GM23338 (cell line): ENCODE results near the gene TAB3.

Source experiments
- CREB1 ChIP-seq: fragments of 250-450 bp; sonication (Bioruptor Pico); IDR thresholded peaks from 2 replicates; pipeline ENCODE4 v1.5.0; 2020; ENCODE audit warnings: low read depth, mild to moderate bottlenecking, moderate library complexity
- EZH2 ChIP-seq: fragments of 200-600 bp; sonication (generic); IDR thresholded peaks from one replicate; pipeline ENCODE4 v1.8.0; 2017; ENCODE audit warnings: antibody characterized with exemption, mild to moderate bottlenecking, low read depth; ENCODE audit not compliant: unreplicated experiment
- EZH2phosphoT487 ChIP-seq: fragments of 200-600 bp; sonication (generic); IDR thresholded peaks from one replicate; pipeline ENCODE4 v1.8.1; 2018; ENCODE audit warnings: antibody characterized with exemption; ENCODE audit not compliant: unreplicated experiment
- NANOG ChIP-seq: IDR thresholded peaks from 2 replicates; pipeline ENCODE4 v1.6.1; 2016; ENCODE audit warnings: antibody characterized with exemption, borderline replicate concordance
- POLR2AphosphoS5 ChIP-seq: IDR thresholded peaks from 2 replicates; pipeline ENCODE4 v1.6.1; 2016; ENCODE audit warnings: antibody characterized with exemption, low read depth
- STAT1 ChIP-seq: IDR thresholded peaks from one replicate; pipeline ENCODE4 v1.6.1; 2016; ENCODE audit warnings: antibody characterized with exemption; ENCODE audit not compliant: unreplicated experiment
- ZNF114 ChIP-seq: fragments of 250-450 bp; sonication (Bioruptor Pico); IDR thresholded peaks from 2 replicates; pipeline ENCODE4 v1.5.0; 2020; ENCODE audit warnings: mild to moderate bottlenecking, moderate library complexity
- ZNF331 ChIP-seq: fragments of 250-450 bp; sonication (Bioruptor Pico); IDR thresholded peaks from 2 replicates; pipeline ENCODE4 v1.5.0; 2020; ENCODE audit warnings: low read depth, mild to moderate bottlenecking, moderate library complexity
- TF ChIP-seq, protein P1 (sequence below): fragments of 250-450 bp; sonication (Bioruptor Pico); IDR thresholded peaks from 2 replicates; pipeline ENCODE4 v1.5.0; 2020; ENCODE audit warnings: mild to moderate bottlenecking, moderate library complexity
- TF ChIP-seq, protein P2 (sequence below), 2 experiments: fragments of 200-600 bp in 1 of 2; sonication (generic) in 1 of 2; conservative IDR thresholded peaks; 2 replicates each; pipeline versions ENCODE4 v1.5.1 to v1.6.1; 2016 to 2017; ENCODE audit warnings: antibody characterized with exemption in 2 of 2, low read depth in 2 of 2, mild to moderate bottlenecking in 2 of 2, moderate library complexity in 1 of 2
- TF ChIP-seq, protein P3 (sequence below): IDR thresholded peaks from 2 replicates; pipeline ENCODE4 v1.6.1; 2016; ENCODE audit warnings: antibody characterized with exemption
- TF ChIP-seq, protein P4 (sequence below): IDR thresholded peaks from one replicate; pipeline ENCODE4 v1.6.1; 2018; ENCODE audit warnings: antibody characterized with exemption; ENCODE audit not compliant: unreplicated experiment

DNA sequence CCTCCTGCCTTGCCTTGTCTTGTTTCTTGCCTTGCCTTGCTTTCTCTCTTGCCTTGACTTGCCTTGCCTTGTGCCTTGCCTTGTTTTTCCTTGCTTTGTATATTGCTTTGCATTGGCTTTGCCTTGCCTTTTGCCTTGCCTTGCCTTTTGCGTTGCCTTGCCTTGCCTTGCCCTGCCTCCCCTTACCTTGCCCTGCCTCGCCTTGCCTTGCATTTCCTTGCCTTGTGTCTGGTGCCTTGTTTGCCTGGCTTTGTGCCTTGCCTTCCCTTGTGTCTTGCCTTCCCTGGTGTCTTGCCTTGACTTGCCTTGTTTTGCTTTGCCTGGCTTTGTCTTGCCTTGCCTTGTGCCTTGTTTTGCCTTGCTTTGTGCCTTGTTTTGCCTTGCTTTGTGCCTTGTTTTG is 89.7 kb downstream of the TAB3 start:
- TF ChIP-seq, protein P1, sequence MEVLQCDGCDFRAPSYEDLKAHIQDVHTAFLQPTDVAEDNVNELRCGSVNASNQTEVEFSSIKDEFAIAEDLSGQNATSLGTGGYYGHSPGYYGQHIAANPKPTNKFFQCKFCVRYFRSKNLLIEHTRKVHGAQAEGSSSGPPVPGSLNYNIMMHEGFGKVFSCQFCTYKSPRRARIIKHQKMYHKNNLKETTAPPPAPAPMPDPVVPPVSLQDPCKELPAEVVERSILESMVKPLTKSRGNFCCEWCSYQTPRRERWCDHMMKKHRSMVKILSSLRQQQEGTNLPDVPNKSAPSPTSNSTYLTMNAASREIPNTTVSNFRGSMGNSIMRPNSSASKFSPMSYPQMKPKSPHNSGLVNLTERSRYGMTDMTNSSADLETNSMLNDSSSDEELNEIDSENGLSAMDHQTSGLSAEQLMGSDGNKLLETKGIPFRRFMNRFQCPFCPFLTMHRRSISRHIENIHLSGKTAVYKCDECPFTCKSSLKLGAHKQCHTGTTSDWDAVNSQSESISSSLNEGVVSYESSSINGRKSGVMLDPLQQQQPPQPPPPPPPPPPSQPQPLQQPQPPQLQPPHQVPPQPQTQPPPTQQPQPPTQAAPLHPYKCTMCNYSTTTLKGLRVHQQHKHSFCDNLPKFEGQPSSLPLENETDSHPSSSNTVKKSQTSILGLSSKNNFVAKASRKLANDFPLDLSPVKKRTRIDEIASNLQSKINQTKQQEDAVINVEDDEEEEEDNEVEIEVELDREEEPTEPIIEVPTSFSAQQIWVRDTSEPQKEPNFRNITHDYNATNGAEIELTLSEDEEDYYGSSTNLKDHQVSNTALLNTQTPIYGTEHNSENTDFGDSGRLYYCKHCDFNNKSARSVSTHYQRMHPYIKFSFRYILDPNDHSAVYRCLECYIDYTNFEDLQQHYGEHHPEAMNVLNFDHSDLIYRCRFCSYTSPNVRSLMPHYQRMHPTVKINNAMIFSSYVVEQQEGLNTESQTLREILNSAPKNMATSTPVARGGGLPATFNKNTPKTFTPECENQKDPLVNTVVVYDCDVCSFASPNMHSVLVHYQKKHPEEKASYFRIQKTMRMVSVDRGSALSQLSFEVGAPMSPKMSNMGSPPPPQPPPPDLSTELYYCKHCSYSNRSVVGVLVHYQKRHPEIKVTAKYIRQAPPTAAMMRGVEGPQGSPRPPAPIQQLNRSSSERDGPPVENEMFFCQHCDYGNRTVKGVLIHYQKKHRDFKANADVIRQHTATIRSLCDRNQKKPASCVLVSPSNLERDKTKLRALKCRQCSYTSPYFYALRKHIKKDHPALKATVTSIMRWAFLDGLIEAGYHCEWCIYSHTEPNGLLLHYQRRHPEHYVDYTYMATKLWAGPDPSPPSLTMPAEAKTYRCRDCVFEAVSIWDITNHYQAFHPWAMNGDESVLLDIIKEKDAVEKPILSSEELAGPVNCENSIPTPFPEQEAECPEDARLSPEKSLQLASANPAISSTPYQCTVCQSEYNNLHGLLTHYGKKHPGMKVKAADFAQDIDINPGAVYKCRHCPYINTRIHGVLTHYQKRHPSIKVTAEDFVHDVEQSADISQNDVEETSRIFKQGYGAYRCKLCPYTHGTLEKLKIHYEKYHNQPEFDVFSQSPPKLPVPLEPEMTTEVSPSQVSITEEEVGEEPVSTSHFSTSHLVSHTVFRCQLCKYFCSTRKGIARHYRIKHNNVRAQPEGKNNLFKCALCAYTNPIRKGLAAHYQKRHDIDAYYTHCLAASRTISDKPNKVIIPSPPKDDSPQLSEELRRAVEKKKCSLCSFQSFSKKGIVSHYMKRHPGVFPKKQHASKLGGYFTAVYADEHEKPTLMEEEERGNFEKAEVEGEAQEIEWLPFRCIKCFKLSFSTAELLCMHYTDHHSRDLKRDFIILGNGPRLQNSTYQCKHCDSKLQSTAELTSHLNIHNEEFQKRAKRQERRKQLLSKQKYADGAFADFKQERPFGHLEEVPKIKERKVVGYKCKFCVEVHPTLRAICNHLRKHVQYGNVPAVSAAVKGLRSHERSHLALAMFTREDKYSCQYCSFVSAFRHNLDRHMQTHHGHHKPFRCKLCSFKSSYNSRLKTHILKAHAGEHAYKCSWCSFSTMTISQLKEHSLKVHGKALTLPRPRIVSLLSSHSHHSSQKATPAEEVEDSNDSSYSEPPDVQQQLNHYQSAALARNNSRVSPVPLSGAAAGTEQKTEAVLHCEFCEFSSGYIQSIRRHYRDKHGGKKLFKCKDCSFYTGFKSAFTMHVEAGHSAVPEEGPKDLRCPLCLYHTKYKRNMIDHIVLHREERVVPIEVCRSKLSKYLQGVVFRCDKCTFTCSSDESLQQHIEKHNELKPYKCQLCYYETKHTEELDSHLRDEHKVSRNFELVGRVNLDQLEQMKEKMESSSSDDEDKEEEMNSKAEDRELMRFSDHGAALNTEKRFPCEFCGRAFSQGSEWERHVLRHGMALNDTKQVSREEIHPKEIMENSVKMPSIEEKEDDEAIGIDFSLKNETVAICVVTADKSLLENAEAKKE (CRISPR knock-in tag): no peak
- TF ChIP-seq, protein P2, sequence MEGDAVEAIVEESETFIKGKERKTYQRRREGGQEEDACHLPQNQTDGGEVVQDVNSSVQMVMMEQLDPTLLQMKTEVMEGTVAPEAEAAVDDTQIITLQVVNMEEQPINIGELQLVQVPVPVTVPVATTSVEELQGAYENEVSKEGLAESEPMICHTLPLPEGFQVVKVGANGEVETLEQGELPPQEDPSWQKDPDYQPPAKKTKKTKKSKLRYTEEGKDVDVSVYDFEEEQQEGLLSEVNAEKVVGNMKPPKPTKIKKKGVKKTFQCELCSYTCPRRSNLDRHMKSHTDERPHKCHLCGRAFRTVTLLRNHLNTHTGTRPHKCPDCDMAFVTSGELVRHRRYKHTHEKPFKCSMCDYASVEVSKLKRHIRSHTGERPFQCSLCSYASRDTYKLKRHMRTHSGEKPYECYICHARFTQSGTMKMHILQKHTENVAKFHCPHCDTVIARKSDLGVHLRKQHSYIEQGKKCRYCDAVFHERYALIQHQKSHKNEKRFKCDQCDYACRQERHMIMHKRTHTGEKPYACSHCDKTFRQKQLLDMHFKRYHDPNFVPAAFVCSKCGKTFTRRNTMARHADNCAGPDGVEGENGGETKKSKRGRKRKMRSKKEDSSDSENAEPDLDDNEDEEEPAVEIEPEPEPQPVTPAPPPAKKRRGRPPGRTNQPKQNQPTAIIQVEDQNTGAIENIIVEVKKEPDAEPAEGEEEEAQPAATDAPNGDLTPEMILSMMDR (conservative IDR thresholded peaks at IDR 0.05; ENCODE audit: low read depth in 2 of 2): no peak
- TF ChIP-seq EZH2phosphoT487: no peak
- TF ChIP-seq POLR2AphosphoS5: no peak
- TF ChIP-seq CREB1 (CRISPR knock-in tag): no peak
- no peak for TF ChIP-seq EZH2
- TF ChIP-seq, protein P3, sequence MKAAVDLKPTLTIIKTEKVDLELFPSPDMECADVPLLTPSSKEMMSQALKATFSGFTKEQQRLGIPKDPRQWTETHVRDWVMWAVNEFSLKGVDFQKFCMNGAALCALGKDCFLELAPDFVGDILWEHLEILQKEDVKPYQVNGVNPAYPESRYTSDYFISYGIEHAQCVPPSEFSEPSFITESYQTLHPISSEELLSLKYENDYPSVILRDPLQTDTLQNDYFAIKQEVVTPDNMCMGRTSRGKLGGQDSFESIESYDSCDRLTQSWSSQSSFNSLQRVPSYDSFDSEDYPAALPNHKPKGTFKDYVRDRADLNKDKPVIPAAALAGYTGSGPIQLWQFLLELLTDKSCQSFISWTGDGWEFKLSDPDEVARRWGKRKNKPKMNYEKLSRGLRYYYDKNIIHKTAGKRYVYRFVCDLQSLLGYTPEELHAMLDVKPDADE: no peak
- TF ChIP-seq ZNF114 (CRISPR knock-in tag): no peak
- TF ChIP-seq, protein P4, sequence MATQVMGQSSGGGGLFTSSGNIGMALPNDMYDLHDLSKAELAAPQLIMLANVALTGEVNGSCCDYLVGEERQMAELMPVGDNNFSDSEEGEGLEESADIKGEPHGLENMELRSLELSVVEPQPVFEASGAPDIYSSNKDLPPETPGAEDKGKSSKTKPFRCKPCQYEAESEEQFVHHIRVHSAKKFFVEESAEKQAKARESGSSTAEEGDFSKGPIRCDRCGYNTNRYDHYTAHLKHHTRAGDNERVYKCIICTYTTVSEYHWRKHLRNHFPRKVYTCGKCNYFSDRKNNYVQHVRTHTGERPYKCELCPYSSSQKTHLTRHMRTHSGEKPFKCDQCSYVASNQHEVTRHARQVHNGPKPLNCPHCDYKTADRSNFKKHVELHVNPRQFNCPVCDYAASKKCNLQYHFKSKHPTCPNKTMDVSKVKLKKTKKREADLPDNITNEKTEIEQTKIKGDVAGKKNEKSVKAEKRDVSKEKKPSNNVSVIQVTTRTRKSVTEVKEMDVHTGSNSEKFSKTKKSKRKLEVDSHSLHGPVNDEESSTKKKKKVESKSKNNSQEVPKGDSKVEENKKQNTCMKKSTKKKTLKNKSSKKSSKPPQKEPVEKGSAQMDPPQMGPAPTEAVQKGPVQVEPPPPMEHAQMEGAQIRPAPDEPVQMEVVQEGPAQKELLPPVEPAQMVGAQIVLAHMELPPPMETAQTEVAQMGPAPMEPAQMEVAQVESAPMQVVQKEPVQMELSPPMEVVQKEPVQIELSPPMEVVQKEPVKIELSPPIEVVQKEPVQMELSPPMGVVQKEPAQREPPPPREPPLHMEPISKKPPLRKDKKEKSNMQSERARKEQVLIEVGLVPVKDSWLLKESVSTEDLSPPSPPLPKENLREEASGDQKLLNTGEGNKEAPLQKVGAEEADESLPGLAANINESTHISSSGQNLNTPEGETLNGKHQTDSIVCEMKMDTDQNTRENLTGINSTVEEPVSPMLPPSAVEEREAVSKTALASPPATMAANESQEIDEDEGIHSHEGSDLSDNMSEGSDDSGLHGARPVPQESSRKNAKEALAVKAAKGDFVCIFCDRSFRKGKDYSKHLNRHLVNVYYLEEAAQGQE: no peak
- TF ChIP-seq NANOG: no peak
- no peak for TF ChIP-seq ZNF331
- TF ChIP-seq STAT1: no peak
